T47D (cell line): ENCODE results near the gene CACNA1D.

Experiments
- DNase-seq, 2 experiments: peaks; one replicate each; pipeline versions ENCODE4 v3.0.0 to v3.0.0-alpha.2; 2011 to 2012; ENCODE audit warnings: low read depth in 1 of 2, low spot score in 1 of 2
- JUND ChIP-seq: IDR thresholded peaks from 2 replicates; pipeline ENCODE4 v1.6.1; 2012; ENCODE audit warnings: low read depth
- in situ Hi-C: cut with HindIII; loops from 2 replicates; pipeline ENCODE4 v1.10.0; 2016; ENCODE audit warnings: low sequenced_read_pairs, low pct_unique_long_range_greater_than_20kb

The CACNA1D gene

GRCh38 chr3:53671192-53671960 lies 177.0 kb downstream of the CACNA1D start:
- TF ChIP-seq JUND, result no peak
- DNase-seq, result peak; percentile 5 to 81
- in situ Hi-C loops, result no loop called here

GRCh38 chr3:53671961-53672299 lies 177.5 kb downstream of the CACNA1D start:
- TF ChIP-seq JUND, result no peak
- in situ Hi-C loops, result no loop called here
- no peak for DNase-seq

- TF ChIP-seq JUND, result no peak
- DNase-seq, result no peak
- in situ Hi-C loops, result no loop called here
These were observed 178.6 kb downstream of the CACNA1D start for GRCh38 chr3:53672981-53673380.

GRCh38 chr3:53673722-53674350 lies 179.4 kb downstream of the CACNA1D start:
- in situ Hi-C loops, result no loop called here
- no peak for TF ChIP-seq JUND
- DNase-seq, result no peak

GRCh38 chr3:53674582-53674981 lies 180.2 kb downstream of the CACNA1D start:
- in situ Hi-C loops, result no loop called here
- TF ChIP-seq JUND, result no peak
- DNase-seq, result no peak

DNA sequence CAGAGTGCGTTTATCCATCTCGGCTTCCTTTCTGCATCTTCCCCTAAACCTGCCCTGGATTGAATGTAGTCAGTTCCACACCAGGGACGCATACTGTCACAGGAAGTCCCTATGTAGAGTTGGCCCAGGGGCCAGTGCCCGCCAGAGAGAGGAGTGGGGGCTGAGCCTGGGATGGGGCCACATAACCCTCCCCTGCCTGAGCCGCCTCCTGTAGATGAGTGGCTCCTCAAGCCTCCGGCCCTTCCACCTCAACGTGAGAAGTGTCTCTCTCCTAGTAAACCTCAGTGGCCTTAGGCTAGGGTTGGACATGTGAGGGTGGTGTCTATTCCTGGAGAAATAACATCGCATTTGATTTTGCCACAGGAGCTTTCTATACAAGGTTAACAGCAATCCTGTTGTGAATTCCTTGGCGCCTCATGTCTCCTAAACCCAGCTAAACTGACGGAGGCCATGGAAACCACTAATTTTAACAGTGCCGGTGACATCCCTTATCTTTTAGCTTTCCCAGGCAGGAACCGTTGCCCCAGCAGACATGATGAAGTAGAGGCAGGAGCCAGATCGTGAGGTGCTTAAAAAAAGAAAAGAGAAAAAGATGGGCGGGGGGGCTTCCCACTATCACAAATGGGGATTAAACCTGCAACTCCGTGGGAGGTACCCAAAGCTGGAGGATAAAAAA lies 180.7 kb downstream of the CACNA1D start:
- TF ChIP-seq JUND, result no peak
- no peak for DNase-seq
- in situ Hi-C loops, result no loop called here

DNA sequence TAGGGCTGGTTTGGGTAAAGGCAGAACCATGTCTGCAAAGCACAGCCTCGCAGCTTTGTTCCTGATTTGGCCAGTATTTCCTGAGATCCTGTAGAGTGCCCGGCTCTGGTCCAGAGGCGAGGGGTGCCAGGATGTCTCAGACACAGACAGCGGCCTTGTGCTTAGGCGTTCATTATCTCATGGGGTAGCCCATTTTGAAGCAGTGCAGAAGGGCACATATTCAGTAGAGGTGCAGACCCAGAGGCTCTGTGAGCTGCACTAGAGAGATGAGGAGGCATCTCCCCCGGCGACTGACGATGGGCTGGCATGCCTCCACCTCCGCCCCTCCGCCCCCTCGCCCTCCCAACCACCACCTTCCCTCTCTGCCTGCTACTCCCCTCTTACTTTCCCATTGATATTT lies 181.5 kb downstream of the CACNA1D start:
- no peak for TF ChIP-seq JUND
- no peak for DNase-seq
- in situ Hi-C loops, result no loop called here

GRCh38 chr3:53677413-53677812 lies 183.0 kb downstream of the CACNA1D start:
- DNase-seq, result peak; percentile 31 to 66
- no peak for TF ChIP-seq JUND
- in situ Hi-C loops, result no loop called here

GRCh38 chr3:53680028-53680427 lies 185.6 kb downstream of the CACNA1D start:
- in situ Hi-C loops, result no loop called here
- TF ChIP-seq JUND, result no peak
- DNase-seq, result no peak

DNA sequence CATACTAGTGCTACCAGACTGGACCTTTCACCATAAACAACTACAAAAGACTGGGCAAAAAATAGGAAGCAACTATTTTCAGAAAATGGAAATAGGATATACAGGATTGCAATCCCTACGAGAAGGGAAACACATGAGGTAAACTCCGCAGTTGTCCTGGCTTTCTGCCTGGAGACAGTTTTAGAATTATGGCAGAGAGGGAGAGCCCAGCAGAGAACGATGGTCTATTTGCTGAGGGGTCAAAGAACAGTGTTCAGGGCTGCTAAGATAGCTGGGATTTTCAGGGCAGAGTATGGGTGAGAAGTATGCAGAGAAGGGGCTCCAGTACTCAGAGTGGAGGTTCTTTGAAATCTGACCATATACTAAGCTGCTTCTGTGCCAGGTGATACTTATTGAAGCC lies 188.4 kb downstream of the CACNA1D start:
- no peak for TF ChIP-seq JUND
- in situ Hi-C loops, result no loop called here
- no peak for DNase-seq

DNA sequence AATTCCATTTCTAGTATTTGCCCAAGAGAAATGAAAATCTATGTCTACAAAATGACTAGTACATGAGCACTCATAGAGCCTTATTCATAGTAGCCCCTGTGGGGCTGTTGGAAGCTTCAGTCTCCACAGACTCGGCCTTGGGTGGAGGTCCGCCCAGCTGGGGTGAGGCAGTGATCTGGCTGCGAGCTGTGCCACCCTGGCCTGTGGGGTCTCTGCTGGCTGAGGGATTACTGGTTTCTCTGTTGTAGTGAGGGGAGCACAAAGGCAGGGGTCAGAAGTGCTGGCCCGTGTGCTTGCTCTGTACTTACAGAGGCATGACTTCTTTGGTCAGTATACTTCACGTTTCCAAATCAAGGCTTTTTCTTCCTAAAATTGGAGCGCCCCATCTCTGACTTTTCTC lies 193.7 kb downstream of the CACNA1D start:
- no peak for DNase-seq
- in situ Hi-C loops, result no loop called here
- no peak for TF ChIP-seq JUND

DNA sequence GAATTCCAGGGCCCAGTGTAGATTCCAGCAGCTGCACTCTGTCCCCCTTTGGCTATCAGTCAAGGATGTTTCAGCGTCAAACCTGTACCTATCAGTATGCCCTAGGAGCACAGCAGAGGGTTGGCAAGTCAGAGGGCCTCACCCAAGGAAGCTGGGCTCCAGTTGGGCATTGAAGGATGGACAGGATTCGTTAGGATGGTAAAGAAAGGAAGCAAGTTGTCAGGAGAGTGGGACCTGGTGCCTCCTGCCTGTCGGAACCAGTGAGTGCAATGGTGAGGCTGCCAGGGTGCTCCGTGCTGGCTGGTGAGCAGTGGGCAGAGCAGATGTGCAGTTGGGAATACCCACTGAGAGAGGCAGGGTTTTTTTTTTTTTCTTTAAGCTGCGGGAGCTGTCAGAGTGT lies 194.6 kb downstream of the CACNA1D start:
- in situ Hi-C loops, result no loop called here
- TF ChIP-seq JUND, result no peak

DNA sequence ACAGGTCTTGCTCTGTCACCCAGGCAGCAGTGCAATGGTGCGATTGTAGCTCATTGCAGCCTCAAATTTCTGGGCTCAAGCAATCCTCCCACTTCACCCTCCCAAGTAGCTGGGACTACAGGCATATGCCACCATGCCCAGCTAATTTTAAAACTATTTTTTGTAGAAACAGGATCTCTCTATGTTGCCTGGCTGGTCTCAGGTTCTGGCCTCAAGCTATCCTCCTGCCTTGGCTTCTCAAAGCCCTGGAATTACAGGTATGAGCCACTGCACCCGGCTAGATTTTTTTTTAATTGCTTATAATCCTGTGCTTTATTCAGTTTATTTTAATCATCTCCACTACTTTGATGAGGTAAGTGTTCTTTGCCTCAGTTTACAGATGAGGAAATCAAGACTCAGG lies 195.3 kb downstream of the CACNA1D start:
- in situ Hi-C loops, result no loop called here
- peak in 1 of 2 experiments; percentile 56 for DNase-seq
- TF ChIP-seq JUND, result no peak

More for the DNA sequence above, 194.6 kb downstream of the CACNA1D start:
- peak in 1 of 2 experiments; percentile 23 for DNase-seq
